ENCODE measurements around the gene TMEM115.

- TF ChIP-seq, protein P1, sequence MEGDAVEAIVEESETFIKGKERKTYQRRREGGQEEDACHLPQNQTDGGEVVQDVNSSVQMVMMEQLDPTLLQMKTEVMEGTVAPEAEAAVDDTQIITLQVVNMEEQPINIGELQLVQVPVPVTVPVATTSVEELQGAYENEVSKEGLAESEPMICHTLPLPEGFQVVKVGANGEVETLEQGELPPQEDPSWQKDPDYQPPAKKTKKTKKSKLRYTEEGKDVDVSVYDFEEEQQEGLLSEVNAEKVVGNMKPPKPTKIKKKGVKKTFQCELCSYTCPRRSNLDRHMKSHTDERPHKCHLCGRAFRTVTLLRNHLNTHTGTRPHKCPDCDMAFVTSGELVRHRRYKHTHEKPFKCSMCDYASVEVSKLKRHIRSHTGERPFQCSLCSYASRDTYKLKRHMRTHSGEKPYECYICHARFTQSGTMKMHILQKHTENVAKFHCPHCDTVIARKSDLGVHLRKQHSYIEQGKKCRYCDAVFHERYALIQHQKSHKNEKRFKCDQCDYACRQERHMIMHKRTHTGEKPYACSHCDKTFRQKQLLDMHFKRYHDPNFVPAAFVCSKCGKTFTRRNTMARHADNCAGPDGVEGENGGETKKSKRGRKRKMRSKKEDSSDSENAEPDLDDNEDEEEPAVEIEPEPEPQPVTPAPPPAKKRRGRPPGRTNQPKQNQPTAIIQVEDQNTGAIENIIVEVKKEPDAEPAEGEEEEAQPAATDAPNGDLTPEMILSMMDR (conservative IDR thresholded peaks at IDR 0.05; ENCODE audit: low read depth, low read length) = no peak
- TF ChIP-seq EZH2 (IDR thresholded peaks at IDR 0.05; ENCODE audit: low read length, unreplicated experiment) (no peak), EZH2phosphoT487 (IDR thresholded peaks at IDR 0.05; ENCODE audit: borderline replicate concordance, low read length) (no peak)
These were observed 42.8 kb upstream of the TMEM115 start for GRCh38 chr3:50401978-50402595.

Measured in PC-3 (cell line).